CD4-positive, alpha-beta T cell (primary cell): ENCODE data around the gene EP400. TPM values are rescaled to one million over a fixed set of nuclear protein-coding genes. Genes with fewer than 3 reads are reported as not detected.

Experiments
- ATAC-seq: fragments of 200-7000 bp; cut with Tn5 transposase; one replicate; pipeline ENCODE4 v1.10.0; 2022; ENCODE audit warnings: mild to moderate bottlenecking; ENCODE audit not compliant: poor library complexity
- CTCF ChIA-PET: fragments of 350-600 bp; sonication (Branson Sonifier 250); formaldehyde crosslinking; loops from one replicate; lab custom pipeline; 2021; ENCODE audit warnings: antibody characterized with exemption, inconsistent platforms; lab: Charles Lee
- POLR2A ChIA-PET: fragments of 350-600 bp; sonication (Branson Sonifier 250); formaldehyde crosslinking; loops from one replicate; lab custom pipeline; 2021; ENCODE audit warnings: antibody characterized with exemption, inconsistent platforms; lab: Charles Lee
- DNase-seq, 14 experiments: peaks; one replicate each; pipeline ENCODE4 v3.0.0-alpha.2; 2013 to 2020; ENCODE audit warnings: mixed read lengths in 2 of 14
- H3K27ac ChIP-seq, 2 donors: one replicate each; pipeline versions ENCODE4 v1.5.1 to v1.7.0; 2013; ENCODE audit warnings: low read length in 2 of 2, low read depth in 1 of 2, mild to moderate bottlenecking in 1 of 2
- H3K27me3 ChIP-seq, 2 experiments: 1 replicate in 1 of 2; 2 replicates in 1 of 2; pipeline versions ENCODE4 v1.6.1 to v1.7.0; 2013; ENCODE audit warnings: low read length in 2 of 2, control low read depth in 1 of 2, mild to moderate bottlenecking in 1 of 2, moderate library complexity in 1 of 2; ENCODE audit not compliant: insufficient read depth in 2 of 2, control insufficient read depth in 1 of 2
- H3K36me3 ChIP-seq: one replicate; pipeline ENCODE4 v1.6.1; 2013; ENCODE audit warnings: low read length, control low read depth; ENCODE audit not compliant: insufficient read depth
- H3K4me1 ChIP-seq: one replicate; pipeline ENCODE4 v1.6.1; 2013; ENCODE audit warnings: low read length, control low read depth; ENCODE audit not compliant: insufficient read depth
- H3K4me3 ChIP-seq: one replicate; pipeline ENCODE4 v1.5.1; 2013; ENCODE audit warnings: mild to moderate bottlenecking, low read length, moderate library complexity
- H3K9me3 ChIP-seq, 2 experiments: 1 replicate in 1 of 2; 2 replicates in 1 of 2; pipeline versions ENCODE4 v1.6.1 to v1.7.0; 2013; ENCODE audit warnings: low read length in 2 of 2, mild to moderate bottlenecking in 2 of 2, control low read depth in 1 of 2, moderate library complexity in 1 of 2; ENCODE audit not compliant: control insufficient read depth in 1 of 2, insufficient read depth in 1 of 2
- H3K27ac Mint-ChIP-seq: one replicate; pipeline ENCODE4 v1.8.0; 2020; ENCODE audit warnings: mixed read lengths
- H3K27me3 Mint-ChIP-seq: one replicate; pipeline ENCODE4 v1.8.0; 2021; ENCODE audit warnings: mixed read lengths
- H3K36me3 Mint-ChIP-seq: one replicate; pipeline ENCODE4 v1.8.0; 2021; ENCODE audit warnings: low read depth, mixed read lengths
- H3K4me1 Mint-ChIP-seq: one replicate; pipeline ENCODE4 v1.8.0; 2021; ENCODE audit warnings: low read depth, mixed read lengths
- H3K4me3 Mint-ChIP-seq: one replicate; pipeline ENCODE4 v1.8.0; 2020; ENCODE audit warnings: mild to moderate bottlenecking, mixed read lengths
- H3K9me3 Mint-ChIP-seq: one replicate; pipeline ENCODE4 v1.8.0; 2020; ENCODE audit warnings: mixed read lengths
- CTCF ChIP-seq: fragments of 200-600 bp; IDR thresholded peaks from one replicate; pipeline ENCODE4 v1.8.0; 2022; ENCODE audit warnings: antibody characterized with exemption, mild to moderate bottlenecking
- intact Hi-C, 2 experiments: fragments of 100-400 bp; cut with DNase I in 1 of 2; cut with micrococcal nuclease in 1 of 2; formaldehyde crosslinking; loops; one replicate each; pipeline versions ENCODE4 v1.15.1 to v1.9.0; 2023 to 2025; cut with DNase I, micrococcal nuclease
- total RNA-seq, 174 experiments: library from RNA in 2 of 174; stranded (reverse) in 2 of 174; gene quantifications; one replicate each; pipeline ENCODE4 v1.2.3 and lab custom pipeline; 2021 to 2026

The EP400 gene
- total RNA-seq, 2 experiments from 2014 or later: 56.4 to 56.5 TPM

DNA sequence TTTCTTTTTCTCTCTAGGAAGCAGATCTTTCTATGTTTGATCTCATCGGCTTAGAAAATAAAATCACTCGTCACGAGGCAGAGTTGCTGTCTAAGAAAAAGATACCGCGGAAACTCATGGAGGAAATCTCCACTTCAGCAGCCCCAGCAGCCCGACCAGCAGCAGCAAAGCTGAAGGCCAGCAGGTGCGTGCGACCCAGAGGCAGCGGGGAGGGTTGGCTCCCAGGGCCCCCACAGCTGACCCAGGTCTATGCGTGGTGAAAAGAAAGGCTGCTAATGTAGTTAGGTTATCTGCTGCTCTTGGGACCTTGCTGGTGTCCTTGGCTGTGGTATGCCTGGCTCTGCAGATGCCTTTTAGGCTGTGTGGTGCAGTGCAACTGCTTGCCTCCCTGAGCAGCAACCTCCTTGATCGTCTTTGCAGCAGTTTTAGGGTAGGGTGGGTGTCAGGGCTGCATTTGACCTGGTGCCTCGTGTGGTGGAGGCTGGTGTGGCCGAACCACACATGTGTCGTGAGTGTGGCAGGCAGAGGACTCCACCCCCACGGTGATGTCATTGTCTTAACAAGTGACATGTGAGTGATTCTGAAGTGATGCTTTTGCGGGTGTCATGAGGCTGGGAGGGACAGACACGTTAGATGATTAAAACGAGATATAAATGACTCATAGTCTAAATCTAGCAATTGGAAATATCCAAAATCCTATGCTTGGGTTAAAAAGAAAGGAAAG is 68.6 kb downstream of the EP400 start:
- no peak overlapping the region for H3K4me3 ChIP-seq
- Mint-ChIP-seq H3K4me3 (no peak overlapping the region), H3K27me3 (no peaks in the 10 kb centered on the region), H3K9me3 (no peaks in the 10 kb centered on the region), H3K27ac (no peak overlapping the region), H3K36me3 (peaks cover 90% of the 10 kb centered on the region), H3K4me1 (no peaks in the 10 kb centered on the region)
- TF ChIP-seq CTCF: no peak
- no peak for ATAC-seq
- H3K4me1 ChIP-seq: no peaks in the 10 kb centered on the region
- no peak for DNase-seq
- intact Hi-C loops: no loop called here
- H3K27me3 ChIP-seq: no peaks in the 10 kb centered on the region
- CTCF ChIA-PET: no interaction called here
- peaks cover 80% of the 10 kb centered on the region for H3K36me3 ChIP-seq
- no peak overlapping the region for H3K27ac ChIP-seq
- POLR2A ChIA-PET: no interaction called here
- H3K9me3 ChIP-seq: no peaks in the 10 kb centered on the region

- CTCF ChIA-PET: no interaction called here
- intact Hi-C loops: no loop called here
- Mint-ChIP-seq H3K4me3 (no peak overlapping the region), H3K27ac (no peak overlapping the region), H3K9me3 (no peaks in the 10 kb centered on the region), H3K4me1 (no peaks in the 10 kb centered on the region), H3K27me3 (no peaks in the 10 kb centered on the region), H3K36me3 (peaks cover 91% of the 10 kb centered on the region)
- H3K4me3 ChIP-seq: no peak overlapping the region
- no peak for ATAC-seq
- H3K9me3 ChIP-seq: no peaks in the 10 kb centered on the region
- H3K4me1 ChIP-seq: no peaks in the 10 kb centered on the region
- H3K27me3 ChIP-seq: no peaks in the 10 kb centered on the region
- no peak for TF ChIP-seq CTCF
- H3K27ac ChIP-seq: no peak overlapping the region
- POLR2A ChIA-PET: no interaction called here
- H3K36me3 ChIP-seq: peaks cover 80% of the 10 kb centered on the region
- no peak for DNase-seq
These were observed 70.1 kb downstream of the EP400 start for GRCh38 chr12:132019891-132020290.

DNA sequence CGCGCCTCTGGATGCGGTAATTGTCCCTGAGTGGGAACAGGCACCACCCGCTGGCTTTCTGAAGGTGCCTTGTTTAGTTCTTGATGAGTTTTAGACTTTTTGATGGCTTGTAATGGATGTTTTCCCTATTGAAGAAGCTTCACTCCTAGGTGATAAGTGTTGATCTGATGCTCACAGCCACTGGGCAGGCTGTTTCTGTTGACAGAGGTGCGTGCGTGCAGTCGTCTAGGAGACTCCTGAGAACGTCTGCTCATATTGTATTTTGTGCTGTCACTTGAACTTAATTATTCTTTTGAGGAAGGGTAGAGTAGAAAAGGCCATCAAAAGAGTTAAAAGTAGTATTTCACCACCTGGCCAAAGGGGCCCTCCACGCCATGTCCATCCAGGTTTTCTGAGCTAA is 70.5 kb downstream of the EP400 start:
- Histone ChIP-seq H3K9me3 (no peaks in the 10 kb centered on the region), H3K4me3 (no peak overlapping the region), H3K27me3 (no peaks in the 10 kb centered on the region), H3K36me3 (peaks cover 80% of the 10 kb centered on the region), H3K27ac (no peak overlapping the region), H3K4me1 (no peaks in the 10 kb centered on the region)
- peaks cover 91% of the 10 kb centered on the region for H3K36me3 Mint-ChIP-seq
- no peak for DNase-seq
- H3K27ac Mint-ChIP-seq: no peak overlapping the region
- CTCF ChIA-PET: no interaction called here
- no peaks in the 10 kb centered on the region for H3K4me1 Mint-ChIP-seq
- no peak overlapping the region for H3K4me3 Mint-ChIP-seq
- no peaks in the 10 kb centered on the region for H3K9me3 Mint-ChIP-seq
- no peaks in the 10 kb centered on the region for H3K27me3 Mint-ChIP-seq
- intact Hi-C loops: no loop called here
- POLR2A ChIA-PET: no interaction called here
- TF ChIP-seq CTCF: no peak
- no peak for ATAC-seq
